HepG2 (cell line): Measurements from ENCODE around the gene ARHGDIA. TPM values are rescaled to one million over a fixed set of nuclear protein-coding genes. Genes with fewer than 3 reads are reported as not detected.

Experiments used
- ATAC-seq: fragments of 200-7000 bp; cut with Tn5 transposase; 3 replicates; pipeline ENCODE4 v1.9.1; 2020; ENCODE audit warnings: mild to moderate bottlenecking, moderate library complexity
- Bru-seq: library from RNA; stranded (reverse); fragments of 400-500 nt; gene quantifications from one replicate; lab custom pipeline; 2021; lab: Mats Ljungman, UMichigan
- BruChase-seq, 2 experiments: library from RNA; stranded (reverse); fragments of 400-500 nt; gene quantifications; one replicate each; lab custom pipeline; 2021; lab: Mats Ljungman, UMichigan
- BruUV-seq: library from RNA; stranded (reverse); fragments of 400-500 nt; replicated peaks from 2 replicates; lab custom pipeline; 2021; lab: Mats Ljungman, UMichigan
- CTCF ChIA-PET: fragments of 300-600 bp; formaldehyde crosslinking; extraction: SDS; loops from one replicate; lab custom pipeline; 2021; ENCODE audit warnings: low total read pairs, inconsistent platforms, low intra/inter-chr PET ratio; lab: Yijun Ruan, JAX
- POLR2A ChIA-PET: fragments of 350-600 bp; sonication (Branson Sonifier 250); formaldehyde crosslinking; loops from one replicate; lab custom pipeline; 2020; ENCODE audit warnings: antibody characterized with exemption, inconsistent platforms; lab: Yijun Ruan, JAX
- DNase-seq: peaks from one replicate; pipeline ENCODE4 v3.0.0-alpha.2; 2015; ENCODE audit warnings: low spot score
- FAIRE-seq: peaks from 3 replicates; lab custom pipeline; 2011; peaks lifted over from hg19 to GRCh38; lab: Jason Lieb, UNC
- H2AFZ ChIP-seq: one replicate; pipeline ENCODE4 v1.6.1; 2011; ENCODE audit warnings: low read length, inconsistent platforms
- H3K27ac ChIP-seq: fragments of 300-600 bp; 3 replicates; pipeline ENCODE4 v1.8.0; 2011; ENCODE audit warnings: mixed run types, mild to moderate bottlenecking, mixed read lengths, low read length, inconsistent platforms; ENCODE audit not compliant: insufficient read depth; ENCODE audit errors: extremely low read length
- H3K27me3 ChIP-seq, 2 experiments: fragments of 200-600 bp in 1 of 2; 2 replicates in 1 of 2; 3 replicates in 1 of 2; pipeline versions ENCODE4 v1.6.0 to v1.8.0; 2011; ENCODE audit warnings: low read length in 2 of 2, mild to moderate bottlenecking in 2 of 2, moderate library complexity in 2 of 2, inconsistent platforms in 1 of 2; ENCODE audit not compliant: insufficient read depth in 2 of 2, control insufficient read depth in 1 of 2
- H3K36me3 ChIP-seq, 2 experiments: fragments of 200-600 bp in 1 of 2; replicated peaks in 1 of 2; 2 replicates in 1 of 2; 3 replicates in 1 of 2; pipeline versions ENCODE4 v1.5.1 to v1.8.0; 2011; ENCODE audit warnings: low read length in 2 of 2, inconsistent platforms in 1 of 2; ENCODE audit not compliant: insufficient read depth in 2 of 2, control insufficient read depth in 1 of 2
- H3K4me1 ChIP-seq: 2 replicates; pipeline ENCODE4 v1.5.1; 2012; ENCODE audit warnings: low read length, inconsistent platforms; ENCODE audit not compliant: insufficient read depth
- H3K4me2 ChIP-seq: 2 replicates; pipeline ENCODE4 v1.6.0; 2011; ENCODE audit warnings: low read depth, low read length, inconsistent platforms
- H3K4me3 ChIP-seq, 3 experiments: fragments of 200-600 bp in 1 of 3; sonication (generic), shearing (Covaris generic) in 1 of 3; replicated peaks in 1 of 3; 2 replicates each; pipeline ENCODE4 v1.5.1; 2011 to 2016; ENCODE audit warnings: low read length in 3 of 3, inconsistent platforms in 2 of 3, low read depth in 2 of 3, mild to moderate bottlenecking in 2 of 3, control low read depth in 1 of 3, mixed read lengths in 1 of 3; ENCODE audit not compliant: insufficient read depth in 1 of 3
- H3K79me2 ChIP-seq: one replicate; pipeline ENCODE4 v1.6.1; 2011; ENCODE audit warnings: low read length, inconsistent platforms; ENCODE audit not compliant: insufficient read depth
- H3K9ac ChIP-seq: 2 replicates; pipeline ENCODE4 v1.6.0; 2011; ENCODE audit warnings: mild to moderate bottlenecking, low read depth, low read length, inconsistent platforms; ENCODE audit not compliant: insufficient read depth
- H3K9me3 ChIP-seq: 2 replicates; pipeline ENCODE4 v1.5.1; 2012; ENCODE audit warnings: mild to moderate bottlenecking, low read length
- H4K20me1 ChIP-seq: 2 replicates; pipeline ENCODE4 v1.6.0; 2011; ENCODE audit warnings: inconsistent platforms, mild to moderate bottlenecking, low read length, moderate library complexity; ENCODE audit not compliant: insufficient read depth
- CHD2 ChIP-seq: IDR thresholded peaks from 2 replicates; pipeline ENCODE4 v1.6.1; 2011; ENCODE audit warnings: low read depth, low read length, improper control_type of control experiment
- CREM ChIP-seq, 2 experiments: sonication (generic) in 1 of 2; formaldehyde crosslinking in 1 of 2; IDR thresholded peaks; 2 replicates each; pipeline versions ENCODE4 v1.4.0 to v1.6.1; 2016 to 2020; ENCODE audit warnings: antibody characterized with exemption in 1 of 2, mild to moderate bottlenecking in 1 of 2, missing genetic modification reagents in 1 of 2
- GABPA ChIP-seq, 2 experiments: IDR thresholded peaks; 2 replicates each; pipeline ENCODE4 v1.6.1; 2011 to 2016; ENCODE audit warnings: low read depth in 2 of 2, low read length in 1 of 2, missing biosample characterization in 1 of 2, missing genetic modification characterization in 1 of 2
- MIER2 ChIP-seq: IDR thresholded peaks from 2 replicates; pipeline ENCODE4 v1.6.1; 2016; ENCODE audit warnings: missing biosample characterization, missing genetic modification reagents
- NAIF1 ChIP-seq: sonication (generic); formaldehyde crosslinking; IDR thresholded peaks from 2 replicates; pipeline ENCODE4 v1.5.0; 2020; ENCODE audit warnings: mild to moderate bottlenecking, missing genetic modification reagents, borderline replicate concordance
- RFX3 ChIP-seq: IDR thresholded peaks from 2 replicates; pipeline ENCODE4 v1.6.1; 2016; ENCODE audit warnings: missing biosample characterization, missing genetic modification reagents
- SMAD1 ChIP-seq: sonication (generic); formaldehyde crosslinking; IDR thresholded peaks from 2 replicates; pipeline ENCODE4 v1.4.0; 2020; ENCODE audit warnings: missing genetic modification reagents, low read depth, mild to moderate bottlenecking, borderline replicate concordance
- STAG1 ChIP-seq: sonication (generic); formaldehyde crosslinking; IDR thresholded peaks from 2 replicates; pipeline ENCODE4 v1.4.0; 2020; ENCODE audit warnings: missing genetic modification reagents
- TOPORS ChIP-seq: sonication (generic); formaldehyde crosslinking; IDR thresholded peaks from 2 replicates; pipeline ENCODE4 v1.8.0; 2023; ENCODE audit warnings: mild to moderate bottlenecking, missing genetic modification reagents
- ZBTB2 ChIP-seq: sonication (generic); formaldehyde crosslinking; IDR thresholded peaks from 2 replicates; pipeline ENCODE4 v1.8.0; 2022; ENCODE audit warnings: low read depth, missing genetic modification reagents
- ZBTB25 ChIP-seq: IDR thresholded peaks from 2 replicates; pipeline ENCODE4 v1.6.1; 2018; ENCODE audit warnings: missing genetic modification reagents
- ZNF224 ChIP-seq: sonication (generic); formaldehyde crosslinking; IDR thresholded peaks from 2 replicates; pipeline ENCODE4 v1.5.0; 2020; ENCODE audit warnings: mild to moderate bottlenecking, missing genetic modification reagents
- ZNF234 ChIP-seq: sonication (generic); formaldehyde crosslinking; conservative IDR thresholded peaks from 2 replicates; pipeline ENCODE4 v1.5.1; 2020; ENCODE audit warnings: mild to moderate bottlenecking, missing genetic modification reagents
- ZNF331 ChIP-seq: sonication (generic); formaldehyde crosslinking; IDR thresholded peaks from 2 replicates; pipeline ENCODE4 v1.4.0; 2020; ENCODE audit warnings: missing genetic modification reagents
- ZNF562 ChIP-seq: sonication (generic); formaldehyde crosslinking; IDR thresholded peaks from 2 replicates; pipeline ENCODE4 v1.8.0; 2022; ENCODE audit warnings: missing genetic modification reagents, borderline replicate concordance
- WGBS: methylation state at CpG from one replicate; pipeline ENCODE4 v1.1.6; 2017; ENCODE audit warnings: low lambda C conversion rate; 5-methylcytosine and 5-hydroxymethylcytosine counted together
- in situ Hi-C: cut with HindIII; loops from 2 replicates; pipeline ENCODE4 v1.10.0; 2017; ENCODE audit warnings: low pct_unique_long_range_greater_than_20kb; ENCODE audit not compliant: extremely low pct_ligation_motif_present
- intact Hi-C: fragments of 100-400 bp; cut with micrococcal nuclease; formaldehyde crosslinking; loops from one replicate; pipeline ENCODE4 v1.10.0; 2022; ENCODE audit not compliant: unreplicated experiment
- long read RNA-seq, 2 experiments: library from RNA in 1 of 2; library from polyadenylated mRNA in 1 of 2; stranded (forward) in 1 of 2; unstranded in 1 of 2; transcript quantifications; one replicate each; pipeline ENCODE4 v2.0.0, GENCODE V29; 2019 to 2022
- polyA minus RNA-seq, 3 experiments: library from RNA; depleted of rRNA, polyadenylated mRNA; stranded (reverse); fragments of >200 nt; gene quantifications; 2 replicates each; pipeline ENCODE4 v1.2.3, GENCODE V29; 2011; ENCODE audit warnings: low replicate concordance in 1 of 3
- polyA plus RNA-seq, 8 experiments: library from polyadenylated mRNA; depleted of rRNA in 3 of 8; stranded (reverse) in 7 of 8; unstranded in 1 of 8; fragments of >200 nt; fragmentation: Illumina TruSeq in 4 of 8; extraction: Trizol in 4 of 8; gene quantifications; 2 replicates each; pipeline versions ENCODE4 v1.2.1 to v1.2.3, GENCODE V29; 2011 to 2016; ENCODE audit warnings: low read depth in 4 of 8, missing spikeins in 1 of 8, mixed read lengths in 1 of 8; ENCODE audit not compliant: insufficient read depth in 1 of 8
- total RNA-seq, 5 experiments: library from RNA; depleted of rRNA; stranded (reverse); fragments of >200 nt; fragmentation: Illumina TruSeq; extraction: Trizol; gene quantifications; 2 replicates each; pipeline ENCODE4 v1.2.3, GENCODE V29; 2016; ENCODE audit warnings: low read depth in 1 of 5

ARHGDIA gene
- 64.0 and 120 TPM in 2 replicates for total RNA-seq (2016; rRNA removed; fragmentation: Illumina TruSeq; extraction: Trizol)
- 25.7 and 26.7 TPM in 2 replicates for total RNA-seq (2016; cell fraction: cytosol; rRNA removed; fragmentation: Illumina TruSeq; extraction: Trizol; ENCODE audit: low read depth)
- total RNA-seq (2016; cell fraction: insoluble cytoplasmic fraction; rRNA removed; fragmentation: Illumina TruSeq; extraction: Trizol) = 73.7 and 111 TPM in 2 replicates
- total RNA-seq (2016; cell fraction: membrane; rRNA removed; fragmentation: Illumina TruSeq; extraction: Trizol) = 68.1 and 73.5 TPM in 2 replicates
- 66.3 and 84.1 TPM in 2 replicates for total RNA-seq (2016; cell fraction: nucleus; rRNA removed; fragmentation: Illumina TruSeq; extraction: Trizol)
- 40.0 and 52.1 TPM in 2 replicates for polyA plus RNA-seq (2011; rRNA removed)
- polyA plus RNA-seq (2011; cell fraction: cytosol; rRNA removed) = 61.3 and 96.2 TPM in 2 replicates
- 174 and 191 TPM in 2 replicates for polyA plus RNA-seq (2011; cell fraction: nucleus; rRNA removed)
- 159 and 169 TPM in 2 replicates for polyA plus RNA-seq (2012)
- 89.7 and 102 TPM in 2 replicates for polyA plus RNA-seq (2016; cell fraction: cytosol; fragmentation: Illumina TruSeq; extraction: Trizol; ENCODE audit: low read depth)
- 221 and 287 TPM in 2 replicates for polyA plus RNA-seq (2016; cell fraction: insoluble cytoplasmic fraction; fragmentation: Illumina TruSeq; extraction: Trizol; ENCODE audit: low read depth)
- polyA plus RNA-seq (2016; cell fraction: membrane; fragmentation: Illumina TruSeq; extraction: Trizol; ENCODE audit: low read depth) = 171 and 188 TPM in 2 replicates
- polyA plus RNA-seq (2016; cell fraction: nucleus; fragmentation: Illumina TruSeq; extraction: Trizol; ENCODE audit: insufficient read depth, low read depth) = 248 and 249 TPM in 2 replicates
- polyA minus RNA-seq (2011; rRNA and poly(A)+ RNA removed; ENCODE audit: low replicate concordance) = 35.7 and 46.7 TPM in 2 replicates
- polyA minus RNA-seq (2011; cell fraction: cytosol; rRNA and poly(A)+ RNA removed) = 54.0 and 54.8 TPM in 2 replicates
- polyA minus RNA-seq (2011; cell fraction: nucleus; rRNA and poly(A)+ RNA removed) = 52.7 and 57.6 TPM in 2 replicates
- Bru-seq, nascent RNA = percentile 91 among the genes with signal in this experiment
- percentile 99 among the genes with signal in this experiment for BruChase-seq, experiment 1, labeled RNA remaining after a 6-hour chase
- percentile 98 among the genes with signal in this experiment for BruChase-seq, experiment 2, labeled RNA remaining after a 2-hour chase
- long read RNA-seq, experiment 1, transcript ARHGDIA-201 (6 exons, 1,906 nt) = major isoform, 10 of 39 reads
- long read RNA-seq, experiment 1, partial matches to known transcripts = 1 of 39 reads
- long read RNA-seq, experiment 1, other reads (novel, unspliced or antisense) = 27 of 39 reads
- long read RNA-seq, experiment 2, transcript ARHGDIA-214 (2 exons, 351 nt) = minor isoform, 14 of 820 reads
- long read RNA-seq, experiment 2, transcript ARHGDIA-203 (6 exons, 1,517 nt) = minor isoform, 18 of 820 reads
- long read RNA-seq, experiment 2, transcript ARHGDIA-207 (5 exons, 1,201 nt) = minor isoform, 209 of 820 reads
- long read RNA-seq, experiment 2, transcript ARHGDIA-201 (6 exons, 1,906 nt) = major isoform, 317 of 820 reads
- long read RNA-seq, experiment 2, partial matches to known transcripts = 43 of 820 reads
- long read RNA-seq, experiment 2, other reads (novel, unspliced or antisense) = 211 of 820 reads

- H3K36me3 ChIP-seq = peaks cover 12 to 18% of the 10 kb centered on the region in 2 experiments
- FAIRE-seq = no peak
- no peak for DNase-seq
- peaks cover 24% of the 10 kb centered on the region for H3K79me2 ChIP-seq
- no peaks in the 10 kb centered on the region for H3K9me3 ChIP-seq
- ChIA-PET POLR2A (interaction anchor here (1.0 to 4.3 kb wide), 10 partner anchors 9 to 232 kb away, joined by 3 to 26 read pairs (median 8); partner anchors contain the start of genes ALYREF, ANAPC11, CENPX and DCXR), CTCF (interaction anchor here (1.4 kb wide), 1 partner anchor 150 kb away, joined by 3 read pairs; no protein-coding TSS in a partner anchor)
- no peak within 1 kb of the TSS for H2AFZ ChIP-seq
- peak; percentile 3; the same call in 2 of the 3 replicates for ATAC-seq
- no TSS peak for BruUV-seq
- WGBS = no CpG with 5 or more reads among the region's 64 CpGs
- no peaks in the 10 kb centered on the region for H3K27me3 ChIP-seq
- intact Hi-C loops (loop anchor here (5.0 kb wide), 1 partner anchor 41 kb away; the partner anchor contains the start of gene PCYT2), in situ Hi-C loops (no loop called here)
- peak within 1 kb of the TSS; percentile 72 to 92 (median 90) for H3K4me3 ChIP-seq
- peaks cover 34% of the 10 kb centered on the region; the same call in 1 of the 2 replicates for H4K20me1 ChIP-seq
- peak within 1 kb of the TSS; percentile 94 for H3K4me2 ChIP-seq
- H3K9ac ChIP-seq = peak within 1 kb of the TSS; percentile 100
- peak within 1 kb of the TSS; percentile 98 for H3K27ac ChIP-seq
- peaks cover 58% of the 10 kb centered on the region for H3K4me1 ChIP-seq
- no peak for TF ChIP-seq STAG1 (CRISPR knock-in tag)
- no peak for TF ChIP-seq CREM (IDR thresholded peaks at IDR 0.05)
- TF ChIP-seq CREM (CRISPR knock-in tag; IDR thresholded peaks at IDR 0.05) = 0 out of 2 replicates have a peak, but pooled peaks have one; percentile 20
- TF ChIP-seq MIER2 (CRISPR knock-in tag) = no peak
- no peak for TF ChIP-seq ZNF234 (CRISPR knock-in tag)
- peak; percentile 95; the same call in 1 of the 2 replicates for TF ChIP-seq ZBTB25 (CRISPR knock-in tag)
- TF ChIP-seq ZNF224 = no peak
- no peak for TF ChIP-seq ZNF562 (CRISPR knock-in tag)
- TF ChIP-seq RFX3 (CRISPR knock-in tag) = no peak
- TF ChIP-seq ZBTB2 = peak; percentile 96; the same call in 1 of the 2 replicates
- 0 out of 2 replicates have a peak, but pooled peaks have one; percentile 11 for TF ChIP-seq CHD2
- TF ChIP-seq SMAD1 = no peak
- no peak for TF ChIP-seq ZNF331 (CRISPR knock-in tag)
- TF ChIP-seq GABPA (IDR thresholded peaks at IDR 0.05; ENCODE audit: low read depth, low read length) = no peak
- TF ChIP-seq GABPA (CRISPR knock-in tag; IDR thresholded peaks at IDR 0.05; ENCODE audit: low read depth) = peak; percentile 87
- peak; percentile 8; the same call in 1 of the 2 replicates for TF ChIP-seq TOPORS
- 0 out of 2 replicates have a peak, but pooled peaks have one; percentile 58 for TF ChIP-seq NAIF1
Measured at GRCh38 chr17:81870981-81871386, at the start of gene ARHGDIA. ARHGDIA (minus strand) TSS chr17:81871337; CDS start chr17:81869930, 1,407 bp downstream.
